NB4 (cell line): ENCODE data around the gene VTCN1.

ENCODE experiments used
- CTCF ChIP-seq: IDR thresholded peaks from one replicate; pipeline ENCODE4 v1.5.1; 2012; ENCODE audit warnings: low read depth, low read length
- POLR2A ChIP-seq: IDR thresholded peaks from 2 replicates; pipeline ENCODE4 v1.6.1; 2011; ENCODE audit warnings: mild to moderate bottlenecking; ENCODE audit not compliant: insufficient read length; ENCODE audit errors: extremely low read depth
- TF ChIP-seq, protein P1 (sequence below): IDR thresholded peaks from 2 replicates; pipeline ENCODE4 v1.6.1; 2011; ENCODE audit warnings: low read depth, low read length

DNA sequence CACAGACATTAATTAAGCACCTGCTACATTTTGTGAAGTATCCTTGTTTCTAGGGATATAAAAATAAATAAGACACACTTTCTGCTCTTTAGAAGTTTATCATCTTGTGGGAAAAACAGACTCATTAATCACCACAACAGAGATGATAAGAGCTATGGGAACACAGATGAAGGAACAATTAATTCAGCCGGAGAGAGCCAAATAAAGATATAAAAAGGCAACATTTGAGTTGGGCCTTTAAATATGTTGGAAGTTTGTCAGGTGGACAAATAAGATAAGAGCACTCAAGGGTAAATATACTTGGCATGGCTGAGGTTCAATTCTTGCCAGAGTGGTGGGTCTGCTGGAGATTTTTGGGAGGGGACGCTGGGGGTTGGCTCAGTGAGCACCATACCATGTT, 34.2 kb upstream of the VTCN1 start:
- no peak for TF ChIP-seq CTCF
- TF ChIP-seq, protein P1, sequence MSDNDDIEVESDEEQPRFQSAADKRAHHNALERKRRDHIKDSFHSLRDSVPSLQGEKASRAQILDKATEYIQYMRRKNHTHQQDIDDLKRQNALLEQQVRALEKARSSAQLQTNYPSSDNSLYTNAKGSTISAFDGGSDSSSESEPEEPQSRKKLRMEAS, result no peak
- no peak for TF ChIP-seq POLR2A
